GM19397 (cell line): ENCODE results near the gene C11orf16.
"Not testable (repeated sequence)": the region's sequence is repeated elsewhere in the genome, so short reads cannot be mapped to it uniquely, and the experiment has no call there.

Experiments
- ATAC-seq: cut with Tn5 transposase; IDR thresholded peaks from one replicate; pipeline ENCODE4 v1.9.1; 2021; ENCODE audit warnings: mild to moderate bottlenecking, moderate library complexity; ENCODE audit not compliant: unreplicated experiment

C11orf16 gene

DNA sequence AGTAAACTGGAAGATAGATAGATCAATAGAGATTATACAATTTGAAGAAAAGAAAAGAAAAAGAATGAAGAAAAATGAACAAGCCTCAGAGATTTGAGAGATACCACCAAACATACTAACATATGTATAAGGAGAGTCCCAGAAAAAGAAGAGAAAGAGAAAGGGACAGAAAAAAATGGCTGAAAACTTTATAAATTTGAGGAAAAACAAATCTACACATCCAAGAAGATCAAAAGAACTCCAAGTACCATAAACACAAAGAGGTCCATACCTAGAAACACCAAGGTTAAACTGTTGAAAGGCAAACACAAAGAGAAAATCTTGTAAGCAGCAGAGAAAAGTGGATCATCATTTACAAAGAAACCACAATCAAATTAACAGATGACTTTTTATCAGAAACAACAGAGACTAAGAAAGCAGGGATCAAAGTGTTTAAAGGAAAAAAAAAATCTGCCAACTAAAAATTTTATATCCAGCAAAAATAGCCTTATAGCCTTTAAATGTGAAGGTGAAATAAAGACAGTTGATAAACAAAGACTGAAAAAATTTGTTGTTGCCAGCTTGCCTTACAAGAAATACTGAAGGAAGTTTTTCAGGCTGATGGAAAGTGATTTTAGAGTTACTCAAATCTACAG is 33.5 kb downstream of the C11orf16 start:
- no peak for ATAC-seq

DNA sequence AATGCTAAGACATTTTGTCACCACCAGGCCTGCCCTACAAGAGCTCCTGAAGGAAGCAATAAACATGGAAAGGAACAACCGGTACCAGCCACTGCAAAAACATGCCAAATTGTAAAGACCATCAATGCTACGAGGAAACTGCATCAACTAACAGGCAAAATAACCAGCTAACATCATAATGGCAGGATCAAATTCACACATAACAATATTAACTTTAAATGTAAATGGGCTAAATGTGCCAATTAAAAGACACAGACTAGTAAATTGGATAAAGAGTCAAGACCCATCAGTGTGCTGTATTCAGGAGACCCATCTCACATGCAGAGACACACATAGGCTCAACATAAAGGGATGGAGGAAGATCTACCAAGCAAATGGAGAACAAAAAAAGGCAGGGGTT is 41.6 kb downstream of the C11orf16 start:
- not testable (repeated sequence) for ATAC-seq

DNA sequence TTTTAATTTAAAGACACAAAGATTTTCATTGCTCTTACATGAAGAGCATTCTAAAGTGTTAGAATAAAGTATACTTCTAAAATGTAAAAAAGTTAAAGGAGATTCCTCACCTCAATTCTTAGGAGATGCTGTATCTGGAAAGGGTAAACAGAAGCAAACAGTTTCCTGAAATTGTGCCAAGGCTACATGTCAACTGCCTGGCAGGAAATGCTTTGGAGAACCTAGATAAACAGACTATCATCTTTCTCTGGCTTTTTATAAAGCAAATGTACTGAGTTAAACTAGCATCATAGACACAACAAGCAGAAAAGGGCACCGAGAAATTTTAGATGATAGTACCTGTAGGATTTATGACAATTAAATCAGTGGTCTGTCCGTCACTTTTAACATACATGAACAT is 46.4 kb downstream of the C11orf16 start:
- no peak for ATAC-seq

DNA sequence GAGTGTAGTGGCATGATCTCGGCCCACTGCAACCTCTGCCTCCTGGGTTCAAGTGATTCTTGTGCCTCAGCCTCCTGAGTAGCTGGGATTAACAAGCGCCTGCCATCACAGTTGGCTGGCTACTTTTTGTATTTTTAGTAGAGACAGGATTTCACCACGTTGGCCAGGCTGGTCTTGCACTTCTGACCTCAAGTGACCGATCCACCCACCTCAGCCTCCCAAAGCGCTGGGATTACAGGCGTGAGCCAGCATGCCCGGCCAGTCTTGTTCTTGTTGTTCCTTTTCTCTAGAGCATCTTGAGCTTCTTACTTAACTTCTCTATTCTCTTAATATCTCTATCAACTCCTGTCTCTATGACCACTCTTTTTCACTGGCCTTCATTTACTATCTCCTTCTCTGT is 51.2 kb downstream of the C11orf16 start:
- ATAC-seq, result not testable (repeated sequence)

DNA sequence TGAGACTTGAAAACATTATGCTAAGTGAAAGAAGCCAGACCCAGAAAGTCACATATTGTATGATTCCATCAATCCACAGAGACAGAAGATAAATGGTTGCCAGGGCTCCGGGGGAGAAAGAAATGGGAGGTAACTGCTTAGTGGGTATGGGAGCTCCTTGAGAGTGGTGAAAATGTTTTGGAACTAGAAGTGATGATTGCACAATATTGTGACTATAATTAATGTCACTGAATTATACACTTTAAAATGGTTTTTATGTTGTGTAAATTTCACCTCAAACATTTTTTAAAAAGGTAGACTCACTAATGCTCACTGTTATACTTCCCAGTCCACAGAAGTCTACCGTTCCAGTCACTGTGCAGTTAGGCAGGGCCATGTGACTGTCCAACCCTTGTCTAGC is 54.0 kb downstream of the C11orf16 start:
- no peak for ATAC-seq

DNA sequence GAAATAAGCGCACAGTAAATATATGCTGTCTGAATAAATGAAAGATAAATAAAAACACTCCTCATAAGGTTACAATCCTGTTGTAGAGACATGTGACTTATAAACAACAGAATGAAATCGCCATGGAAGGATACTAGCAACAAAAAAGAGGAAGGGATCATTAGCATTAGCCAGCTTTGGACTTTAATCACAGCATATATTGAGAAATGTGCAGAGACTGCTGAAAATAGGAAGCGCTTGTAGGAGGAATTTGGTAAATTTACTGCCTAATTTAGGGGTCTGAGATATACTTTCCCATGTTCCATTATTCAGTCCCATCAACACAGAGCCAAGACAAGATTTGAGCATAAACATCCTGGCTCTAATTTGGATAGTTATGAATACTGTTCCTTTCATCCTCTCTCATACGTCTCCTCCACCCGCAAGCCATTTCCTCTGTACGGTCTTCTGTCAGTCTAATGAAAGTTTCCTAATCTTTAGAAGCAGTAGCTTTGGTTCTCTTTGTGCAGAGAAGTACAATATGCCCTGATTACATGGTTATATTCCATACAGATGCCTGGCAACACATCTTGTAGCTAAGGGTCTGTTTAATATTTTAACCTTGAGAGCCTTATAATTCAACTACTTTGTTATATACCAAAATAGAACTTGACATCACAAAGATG is 58.9 kb downstream of the C11orf16 start:
- ATAC-seq, result no peak

DNA sequence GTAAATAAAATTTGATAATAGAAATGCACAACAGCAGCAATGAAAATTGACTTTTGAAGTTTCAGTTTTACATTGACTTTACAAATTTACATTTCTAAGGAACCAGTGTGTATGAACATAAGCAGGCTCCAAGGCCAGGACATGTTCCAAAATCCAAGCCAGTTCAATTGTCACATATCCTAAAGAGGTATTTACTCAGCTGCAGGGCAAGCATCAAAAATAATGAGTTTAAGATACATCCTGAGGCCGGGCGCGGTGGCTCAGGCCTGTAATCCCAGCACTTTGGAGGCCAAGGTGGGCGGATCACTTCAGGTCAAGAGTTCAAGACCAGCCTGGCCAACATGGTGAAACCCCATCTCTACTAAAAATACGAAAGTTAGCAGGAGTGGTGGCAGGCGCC is 60.8 kb downstream of the C11orf16 start:
- no peak for ATAC-seq

DNA sequence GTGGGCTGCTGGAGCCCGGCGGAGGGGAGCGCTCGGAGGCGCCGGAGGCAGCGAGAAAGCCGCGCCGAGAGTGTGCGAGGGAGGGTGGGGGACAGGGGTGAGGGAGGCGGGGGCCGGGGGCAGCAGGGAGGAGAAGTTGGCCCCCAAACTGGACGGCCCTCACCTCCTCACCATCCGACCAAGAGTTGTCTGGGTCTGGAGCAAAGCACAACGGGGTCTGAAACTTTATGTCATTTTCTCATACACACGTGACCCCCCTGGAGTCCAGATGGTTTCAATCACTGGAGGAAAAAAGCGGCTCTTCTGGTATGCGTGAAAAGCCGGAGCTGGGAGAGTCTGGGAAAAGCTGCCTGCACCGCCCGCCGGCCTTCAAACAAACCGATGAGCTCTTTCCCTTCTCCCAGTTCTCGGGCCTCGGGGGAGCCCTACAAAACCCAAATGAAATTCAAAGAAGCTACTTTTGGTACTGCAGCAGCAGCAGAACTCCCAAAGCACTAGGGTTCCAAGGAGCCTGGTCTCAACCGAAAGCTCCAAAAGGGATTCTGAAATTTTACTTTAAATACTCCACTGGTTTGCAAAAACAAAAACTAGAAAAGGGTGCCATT is 61.5 kb downstream of the C11orf16 start:
- ATAC-seq, result no peak

DNA sequence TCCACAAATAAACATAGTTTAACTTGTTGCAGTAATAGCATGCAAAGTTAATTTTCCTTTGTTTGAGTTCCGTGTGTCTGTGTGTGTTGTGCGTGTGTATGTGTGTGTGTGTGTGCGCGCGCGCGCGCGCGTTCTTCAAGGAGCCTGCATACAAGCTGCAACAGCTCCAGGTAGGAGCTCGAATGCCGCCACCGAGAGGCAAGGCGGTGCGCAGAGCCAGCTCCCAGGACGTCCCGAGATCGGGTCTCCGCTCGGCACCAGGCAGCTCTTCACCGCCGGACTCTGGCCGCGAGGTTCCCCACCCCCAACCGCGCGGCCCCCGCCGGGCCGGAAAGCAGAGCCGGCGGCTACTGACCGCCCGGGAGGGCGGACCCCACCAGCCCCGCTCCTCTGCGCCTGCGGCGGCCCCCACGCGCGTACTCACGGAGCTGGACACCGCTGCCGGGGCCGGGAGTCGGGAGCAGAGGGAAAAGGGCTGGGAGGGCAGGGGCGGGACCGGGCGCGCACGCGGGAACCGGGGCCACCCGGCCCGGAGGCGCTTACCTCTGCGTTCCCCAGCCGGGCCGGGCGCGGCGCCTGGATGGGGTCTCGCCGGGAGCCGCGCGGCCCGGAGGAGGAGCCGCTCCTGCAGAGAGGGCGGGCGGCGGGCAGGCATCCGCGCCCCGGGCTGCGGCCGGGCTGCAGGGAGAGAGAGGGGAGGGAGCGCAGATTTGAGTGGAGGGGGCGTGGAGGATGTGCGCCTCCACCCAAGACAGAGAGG is 62.2 kb downstream of the C11orf16 start:
- no peak for ATAC-seq
